HepG2 (cell line): ENCODE data around the gene LAMA5. TPM values are rescaled to one million over a fixed set of nuclear protein-coding genes. Genes with fewer than 3 reads are reported as not detected.
A peak's percentile ranks its signal among the peaks of the same experiment; 100 is the strongest.

Source experiments
- HNF4G ChIP-seq, 2 experiments: sonication (generic) in 1 of 2; formaldehyde crosslinking in 1 of 2; IDR thresholded peaks; 2 replicates each; pipeline versions ENCODE4 v1.4.0 to v1.6.1; 2011 to 2020; ENCODE audit warnings: borderline replicate concordance in 2 of 2, low read depth in 2 of 2, mild to moderate bottlenecking in 2 of 2, low read length in 1 of 2, missing genetic modification reagents in 1 of 2, moderate library complexity in 1 of 2
- HOXA7 ChIP-seq: sonication (generic); formaldehyde crosslinking; IDR thresholded peaks from 2 replicates; pipeline ENCODE4 v1.8.1; 2022; ENCODE audit warnings: mild to moderate bottlenecking, missing genetic modification reagents, moderate library complexity
- JUND ChIP-seq: sonication (generic); formaldehyde crosslinking; IDR thresholded peaks from 2 replicates; pipeline ENCODE4 v1.8.0; 2022; ENCODE audit warnings: mild to moderate bottlenecking, missing genetic modification reagents
- KAT8 ChIP-seq: IDR thresholded peaks from 2 replicates; pipeline ENCODE4 v1.6.1; 2016; ENCODE audit warnings: missing genetic modification reagents, missing compliant biosample characterization
- KDM5A ChIP-seq: fragments of 200-600 bp; sonication (generic); IDR thresholded peaks from 2 replicates; pipeline ENCODE4 v1.7.0; 2018; ENCODE audit warnings: antibody characterized with exemption, mild to moderate bottlenecking, low read length, borderline replicate concordance
- KLF9 ChIP-seq: IDR thresholded peaks from 2 replicates; pipeline ENCODE4 v1.6.1; 2016; ENCODE audit warnings: low read depth
- MED8 ChIP-seq: sonication (generic); formaldehyde crosslinking; IDR thresholded peaks from 2 replicates; pipeline ENCODE4 v1.8.1; 2023; ENCODE audit warnings: mild to moderate bottlenecking, missing genetic modification reagents; ENCODE audit not compliant: insufficient replicate concordance
- NFE2L2 ChIP-seq: fragments of 150-350 bp; IDR thresholded peaks from 2 replicates; pipeline ENCODE4 v1.6.1; 2014; ENCODE audit warnings: low read length
- NPAS2 ChIP-seq: sonication (generic); formaldehyde crosslinking; IDR thresholded peaks from 2 replicates; pipeline ENCODE4 v1.8.0; 2022; ENCODE audit warnings: mild to moderate bottlenecking, missing genetic modification reagents, borderline replicate concordance
- PCBP2 ChIP-seq: fragments of 200-400 bp; formaldehyde crosslinking; optimal IDR thresholded peaks from 2 replicates; pipeline ENCODE3; 2018; ENCODE audit warnings: low read length, low read depth; ENCODE audit not compliant: poor library complexity, severe bottlenecking
- SAFB2 ChIP-seq: sonication (generic); formaldehyde crosslinking; IDR thresholded peaks from 2 replicates; pipeline ENCODE4 v1.5.1; 2020; ENCODE audit warnings: missing genetic modification reagents, low read depth, mild to moderate bottlenecking, borderline replicate concordance
- SMYD3 ChIP-seq: sonication (generic); formaldehyde crosslinking; IDR thresholded peaks from 2 replicates; pipeline ENCODE4 v1.8.1; 2023; ENCODE audit warnings: mild to moderate bottlenecking, missing genetic modification reagents
- SOX5 ChIP-seq: IDR thresholded peaks from 2 replicates; pipeline ENCODE4 v1.6.1; 2016; ENCODE audit warnings: borderline replicate concordance
- TOE1 ChIP-seq: sonication (generic); formaldehyde crosslinking; IDR thresholded peaks from 2 replicates; pipeline ENCODE4 v1.4.0; 2020; ENCODE audit warnings: mild to moderate bottlenecking, missing genetic modification reagents
- ZKSCAN5 ChIP-seq: sonication (generic); formaldehyde crosslinking; IDR thresholded peaks from 2 replicates; pipeline ENCODE4 v1.5.1; 2020; ENCODE audit warnings: mild to moderate bottlenecking, missing genetic modification reagents
- ZNF44 ChIP-seq: sonication (generic); formaldehyde crosslinking; IDR thresholded peaks from 2 replicates; pipeline ENCODE4 v1.5.1; 2020; ENCODE audit warnings: mild to moderate bottlenecking, missing genetic modification reagents
- ZNF644 ChIP-seq: IDR thresholded peaks from 2 replicates; pipeline ENCODE4 v1.6.1; 2016; ENCODE audit warnings: low read depth
- ZNF672 ChIP-seq: sonication (generic); formaldehyde crosslinking; IDR thresholded peaks from 2 replicates; pipeline ENCODE4 v1.8.1; 2022; ENCODE audit warnings: missing genetic modification reagents
- ZNF772 ChIP-seq: sonication (generic); formaldehyde crosslinking; IDR thresholded peaks from 2 replicates; pipeline ENCODE4 v1.5.0; 2020; ENCODE audit warnings: mild to moderate bottlenecking, missing genetic modification reagents
- ZNF883 ChIP-seq: sonication (generic); formaldehyde crosslinking; IDR thresholded peaks from 2 replicates; pipeline ENCODE4 v1.5.1; 2020; ENCODE audit warnings: mild to moderate bottlenecking, missing genetic modification reagents; ENCODE audit errors: not compliant biosample characterization
- polyA plus RNA-seq, 8 experiments: library from polyadenylated mRNA; depleted of rRNA in 3 of 8; stranded (reverse) in 7 of 8; unstranded in 1 of 8; fragments of >200 nt; fragmentation: Illumina TruSeq in 4 of 8; extraction: Trizol in 4 of 8; gene quantifications; 2 replicates each; pipeline versions ENCODE4 v1.2.1 to v1.2.3, GENCODE V29; 2011 to 2016; ENCODE audit warnings: low read depth in 4 of 8, missing spikeins in 1 of 8, mixed read lengths in 1 of 8; ENCODE audit not compliant: insufficient read depth in 1 of 8
- total RNA-seq, 5 experiments: library from RNA; depleted of rRNA; stranded (reverse); fragments of >200 nt; fragmentation: Illumina TruSeq; extraction: Trizol; gene quantifications; 2 replicates each; pipeline ENCODE4 v1.2.3, GENCODE V29; 2016; ENCODE audit warnings: low read depth in 1 of 5
- TF ChIP-seq, protein P1 (sequence below): fragments of 450-650 bp; IDR thresholded peaks from 2 replicates; pipeline ENCODE4 v1.6.1; 2017; ENCODE audit warnings: mild to moderate bottlenecking
- TF ChIP-seq, protein P2 (sequence below): IDR thresholded peaks from 2 replicates; pipeline ENCODE4 v1.6.1; 2012; ENCODE audit warnings: inconsistent platforms
- TF ChIP-seq, protein P3 (sequence below): sonication (generic); formaldehyde crosslinking; IDR thresholded peaks from 2 replicates; pipeline ENCODE4 v1.4.0; 2020; ENCODE audit warnings: missing genetic modification reagents

LAMA5 gene
- total and polyA plus RNA-seq, 2 of the 13 experiments (the other 11 are each of a cell fraction or from before 2014, with no cell fraction given) = 21.0 to 44.7 TPM

- TF ChIP-seq SAFB2 (CRISPR knock-in tag) (0 out of 2 replicates have a peak, but pooled peaks have one; percentile 44), ZNF672 (CRISPR knock-in tag) (no peak), KAT8 (CRISPR knock-in tag) (peak; percentile 33; the same call in 1 of the 2 replicates), HOXA7 (CRISPR knock-in tag) (no peak), PCBP2 (no peak), ZNF644 (CRISPR knock-in tag) (no peak), MED8 (CRISPR knock-in tag) (no peak), ZNF772 (CRISPR knock-in tag) (no peak), SOX5 (CRISPR knock-in tag) (no peak), TOE1 (peak; percentile 35; the same call in 1 of the 2 replicates), ZKSCAN5 (CRISPR knock-in tag) (peak; percentile 55; the same call in 1 of the 2 replicates), KDM5A (no peak), ZNF883 (CRISPR knock-in tag) (peak; percentile 75), ZNF44 (CRISPR knock-in tag) (peak; percentile 91; the same call in 1 of the 2 replicates), NPAS2 (CRISPR knock-in tag) (no peak), HNF4G (IDR thresholded peaks at IDR 0.05; ENCODE audit: borderline replicate concordance, low read depth, low read length) (no peak), HNF4G (CRISPR knock-in tag; IDR thresholded peaks at IDR 0.05; ENCODE audit: borderline replicate concordance, low read depth) (peak; percentile 17; the same call in 1 of the 2 replicates), SMYD3 (CRISPR knock-in tag) (no peak), KLF9 (CRISPR knock-in tag) (no peak), NFE2L2 (no peak), JUND (CRISPR knock-in tag) (peak; percentile 84)
- TF ChIP-seq, protein P1, sequence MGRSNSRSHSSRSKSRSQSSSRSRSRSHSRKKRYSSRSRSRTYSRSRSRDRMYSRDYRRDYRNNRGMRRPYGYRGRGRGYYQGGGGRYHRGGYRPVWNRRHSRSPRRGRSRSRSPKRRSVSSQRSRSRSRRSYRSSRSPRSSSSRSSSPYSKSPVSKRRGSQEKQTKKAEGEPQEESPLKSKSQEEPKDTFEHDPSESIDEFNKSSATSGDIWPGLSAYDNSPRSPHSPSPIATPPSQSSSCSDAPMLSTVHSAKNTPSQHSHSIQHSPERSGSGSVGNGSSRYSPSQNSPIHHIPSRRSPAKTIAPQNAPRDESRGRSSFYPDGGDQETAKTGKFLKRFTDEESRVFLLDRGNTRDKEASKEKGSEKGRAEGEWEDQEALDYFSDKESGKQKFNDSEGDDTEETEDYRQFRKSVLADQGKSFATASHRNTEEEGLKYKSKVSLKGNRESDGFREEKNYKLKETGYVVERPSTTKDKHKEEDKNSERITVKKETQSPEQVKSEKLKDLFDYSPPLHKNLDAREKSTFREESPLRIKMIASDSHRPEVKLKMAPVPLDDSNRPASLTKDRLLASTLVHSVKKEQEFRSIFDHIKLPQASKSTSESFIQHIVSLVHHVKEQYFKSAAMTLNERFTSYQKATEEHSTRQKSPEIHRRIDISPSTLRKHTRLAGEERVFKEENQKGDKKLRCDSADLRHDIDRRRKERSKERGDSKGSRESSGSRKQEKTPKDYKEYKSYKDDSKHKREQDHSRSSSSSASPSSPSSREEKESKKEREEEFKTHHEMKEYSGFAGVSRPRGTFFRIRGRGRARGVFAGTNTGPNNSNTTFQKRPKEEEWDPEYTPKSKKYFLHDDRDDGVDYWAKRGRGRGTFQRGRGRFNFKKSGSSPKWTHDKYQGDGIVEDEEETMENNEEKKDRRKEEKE = no peak
- TF ChIP-seq, protein P2, sequence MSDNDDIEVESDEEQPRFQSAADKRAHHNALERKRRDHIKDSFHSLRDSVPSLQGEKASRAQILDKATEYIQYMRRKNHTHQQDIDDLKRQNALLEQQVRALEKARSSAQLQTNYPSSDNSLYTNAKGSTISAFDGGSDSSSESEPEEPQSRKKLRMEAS = peak; percentile 37; the same call in 1 of the 2 replicates
- TF ChIP-seq, protein P3, sequence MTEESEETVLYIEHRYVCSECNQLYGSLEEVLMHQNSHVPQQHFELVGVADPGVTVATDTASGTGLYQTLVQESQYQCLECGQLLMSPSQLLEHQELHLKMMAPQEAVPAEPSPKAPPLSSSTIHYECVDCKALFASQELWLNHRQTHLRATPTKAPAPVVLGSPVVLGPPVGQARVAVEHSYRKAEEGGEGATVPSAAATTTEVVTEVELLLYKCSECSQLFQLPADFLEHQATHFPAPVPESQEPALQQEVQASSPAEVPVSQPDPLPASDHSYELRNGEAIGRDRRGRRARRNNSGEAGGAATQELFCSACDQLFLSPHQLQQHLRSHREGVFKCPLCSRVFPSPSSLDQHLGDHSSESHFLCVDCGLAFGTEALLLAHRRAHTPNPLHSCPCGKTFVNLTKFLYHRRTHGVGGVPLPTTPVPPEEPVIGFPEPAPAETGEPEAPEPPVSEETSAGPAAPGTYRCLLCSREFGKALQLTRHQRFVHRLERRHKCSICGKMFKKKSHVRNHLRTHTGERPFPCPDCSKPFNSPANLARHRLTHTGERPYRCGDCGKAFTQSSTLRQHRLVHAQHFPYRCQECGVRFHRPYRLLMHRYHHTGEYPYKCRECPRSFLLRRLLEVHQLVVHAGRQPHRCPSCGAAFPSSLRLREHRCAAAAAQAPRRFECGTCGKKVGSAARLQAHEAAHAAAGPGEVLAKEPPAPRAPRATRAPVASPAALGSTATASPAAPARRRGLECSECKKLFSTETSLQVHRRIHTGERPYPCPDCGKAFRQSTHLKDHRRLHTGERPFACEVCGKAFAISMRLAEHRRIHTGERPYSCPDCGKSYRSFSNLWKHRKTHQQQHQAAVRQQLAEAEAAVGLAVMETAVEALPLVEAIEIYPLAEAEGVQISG (CRISPR knock-in tag) = peak; percentile 52; the same call in 1 of the 2 replicates
Observed at GRCh38 chr20:62405108-62405980, 38.2 kb upstream of the LAMA5 start (continued).
